Stimulated activated CD4-positive, alpha-beta T cell treated with anti-CD3 and anti-CD28 coated beads, Interleukin-1b, Interleukin-23, amount 100 ng/mL, for 48 hours (primary cell): Measurements from ENCODE around the gene ADAMTSL1.

Source experiments
- DNase-seq: peaks from one replicate; pipeline ENCODE4 v3.0.0-alpha.2; 2020

The ADAMTSL1 gene

DNA sequence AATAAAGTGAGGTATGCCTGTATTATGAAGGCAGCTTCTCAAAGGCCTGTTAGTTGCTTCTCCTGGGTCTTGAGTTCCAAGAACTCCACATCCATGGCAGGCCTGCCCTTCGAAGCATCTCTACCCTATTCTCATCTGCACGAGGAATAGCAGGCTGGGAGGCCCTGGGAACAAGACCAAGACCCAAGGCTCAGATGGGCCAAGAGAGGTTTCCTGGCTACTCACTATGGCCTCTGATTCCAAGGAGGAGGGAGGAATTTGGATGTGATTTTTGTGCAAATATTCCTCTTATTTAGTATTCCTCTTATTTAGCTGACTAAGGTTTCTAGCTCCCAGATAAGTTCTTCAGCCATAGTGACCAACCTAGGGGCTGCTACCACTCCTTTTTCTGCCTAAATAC lies 407.8 kb downstream of the ADAMTSL1 start:
- no peak for DNase-seq

DNA sequence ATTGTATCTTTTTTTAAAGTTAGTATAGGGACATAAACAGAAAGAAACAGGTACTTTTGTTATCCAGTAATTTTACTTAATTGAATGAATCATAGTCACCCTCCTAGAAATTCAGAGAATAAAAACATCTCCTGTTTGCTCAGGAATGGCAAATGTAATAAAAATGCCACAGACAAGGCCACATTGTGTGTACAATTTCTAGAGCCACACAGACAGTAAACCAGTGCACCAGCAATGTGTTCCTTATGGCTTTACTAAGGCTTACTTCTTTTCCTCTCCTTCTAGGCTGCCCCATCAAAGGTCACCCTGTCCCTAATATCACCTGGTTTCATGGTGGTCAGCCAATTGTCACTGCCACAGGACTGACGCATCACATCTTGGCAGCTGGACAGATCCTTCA lies 413.6 kb downstream of the ADAMTSL1 start:
- DNase-seq = no peak

DNA sequence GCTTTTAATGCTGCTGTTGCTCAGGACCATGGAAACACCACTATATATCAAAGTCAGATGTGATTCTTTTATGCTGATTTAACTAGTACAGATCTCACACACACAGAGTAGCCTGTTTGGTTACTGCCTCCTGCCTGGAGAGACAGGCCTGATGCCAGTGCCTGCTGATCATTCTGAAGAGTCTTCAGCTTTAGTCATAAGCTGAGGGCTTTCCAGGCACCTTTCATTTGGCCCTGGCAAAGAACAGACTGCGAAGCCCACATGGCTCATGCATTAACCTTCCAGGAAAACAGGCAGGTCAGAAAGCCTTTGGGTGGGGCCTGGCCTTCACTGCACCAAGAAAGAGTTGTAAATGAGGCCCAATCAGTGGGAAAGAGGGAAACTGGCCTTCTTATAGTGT lies 414.3 kb downstream of the ADAMTSL1 start:
- no peak for DNase-seq

DNA sequence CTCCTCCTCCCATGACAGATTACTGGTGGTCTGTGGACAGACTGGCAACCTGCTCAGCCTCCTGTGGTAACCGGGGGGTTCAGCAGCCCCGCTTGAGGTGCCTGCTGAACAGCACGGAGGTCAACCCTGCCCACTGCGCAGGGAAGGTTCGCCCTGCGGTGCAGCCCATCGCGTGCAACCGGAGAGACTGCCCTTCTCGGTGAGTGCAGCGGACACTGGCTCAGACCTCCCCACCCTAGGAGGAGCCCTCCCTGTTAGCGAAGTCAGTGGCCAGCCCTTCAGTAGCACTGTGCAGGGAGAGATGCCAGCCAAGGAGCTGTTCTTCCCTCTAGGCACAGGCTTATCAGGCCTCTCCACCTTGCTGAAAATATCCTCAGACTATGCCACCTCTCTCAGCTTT lies 415.6 kb downstream of the ADAMTSL1 start:
- no peak for DNase-seq

DNA sequence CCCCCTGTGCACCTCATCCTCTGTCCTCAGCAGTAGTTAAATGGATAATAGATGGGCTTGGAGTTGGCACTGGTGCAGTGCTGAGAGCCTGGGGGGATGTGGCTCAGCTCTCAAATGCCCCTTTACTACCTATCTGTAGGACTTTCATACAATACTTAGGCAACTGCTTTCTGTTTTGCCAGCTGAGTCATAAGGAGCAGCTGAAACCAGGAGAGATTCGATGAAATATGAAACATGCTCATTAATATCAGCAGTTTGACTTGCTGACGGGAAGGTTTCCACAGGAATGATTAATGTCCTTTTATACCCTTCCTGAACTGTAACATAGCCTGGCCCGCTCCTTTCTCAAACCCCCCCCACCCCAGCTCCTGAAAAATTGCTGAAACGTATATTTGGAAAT lies 416.4 kb downstream of the ADAMTSL1 start:
- DNase-seq = no peak

DNA sequence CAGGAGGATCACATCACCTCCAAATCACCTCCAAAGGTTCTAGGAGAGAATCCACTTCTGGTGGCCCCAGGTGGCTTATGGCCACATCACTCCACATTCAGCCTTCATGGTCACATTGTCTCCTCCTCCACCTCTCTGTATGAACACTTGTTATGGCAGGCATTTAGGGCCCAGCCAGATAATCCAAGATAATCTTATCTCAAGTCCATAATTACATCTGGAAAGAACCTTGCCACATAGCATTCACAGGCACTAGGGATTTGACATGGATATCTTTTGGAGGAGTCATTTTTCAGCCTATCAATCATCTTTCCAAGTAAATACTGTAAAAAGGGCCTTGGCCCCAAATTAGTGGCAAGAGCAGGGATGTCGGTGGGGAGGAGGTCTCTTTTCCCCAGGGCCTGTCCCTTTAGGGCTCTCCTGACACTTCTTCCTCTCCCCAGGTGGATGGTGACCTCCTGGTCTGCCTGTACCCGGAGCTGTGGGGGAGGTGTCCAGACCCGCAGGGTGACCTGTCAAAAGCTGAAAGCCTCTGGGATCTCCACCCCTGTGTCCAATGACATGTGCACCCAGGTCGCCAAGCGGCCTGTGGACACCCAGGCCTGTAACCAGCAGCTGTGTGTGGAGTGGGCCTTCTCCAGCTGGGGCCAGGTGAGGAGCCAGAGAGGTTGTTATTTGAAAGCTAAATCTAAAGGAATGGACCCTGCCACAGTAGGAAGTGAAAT lies 418.2 kb downstream of the ADAMTSL1 start:
- DNase-seq = no peak

DNA sequence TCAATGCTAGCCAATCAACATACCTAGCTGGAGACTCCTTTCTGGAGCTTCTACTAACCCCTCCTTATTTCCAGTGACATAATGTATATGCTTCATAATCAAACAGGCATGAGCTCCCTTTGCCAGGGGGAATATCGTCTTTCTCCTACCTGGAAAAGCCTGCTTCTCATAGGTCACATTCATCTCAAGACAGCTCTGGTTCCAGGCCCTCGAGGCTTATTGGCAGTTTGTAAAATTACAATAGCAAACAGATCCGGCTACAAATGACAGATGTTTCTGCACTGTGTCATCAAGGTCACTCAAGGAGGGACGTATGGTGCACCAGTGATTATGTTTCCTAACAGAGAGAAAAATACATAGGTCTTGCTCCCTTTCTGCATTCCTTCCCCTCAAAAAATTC lies 419.1 kb downstream of the ADAMTSL1 start:
- no peak for DNase-seq

DNA sequence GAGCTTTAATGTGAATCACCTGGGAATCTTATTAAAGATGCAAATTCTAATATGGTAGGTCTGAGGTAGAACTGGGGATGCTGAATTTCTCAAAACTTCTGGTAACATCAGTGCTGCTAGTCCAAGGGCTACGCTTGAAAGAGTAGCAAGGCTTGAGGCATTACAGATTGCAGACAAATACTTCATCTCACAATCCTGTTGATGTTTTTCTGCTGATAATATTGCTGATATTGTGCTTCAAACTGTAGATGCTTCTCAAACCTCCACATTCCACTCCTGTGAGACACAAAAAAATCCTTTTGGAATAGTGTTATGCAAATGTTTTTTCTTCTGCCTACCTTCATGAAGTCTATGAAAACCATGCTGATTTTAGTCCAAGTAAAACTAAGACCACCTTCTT lies 419.5 kb downstream of the ADAMTSL1 start:
- DNase-seq = no peak

DNA sequence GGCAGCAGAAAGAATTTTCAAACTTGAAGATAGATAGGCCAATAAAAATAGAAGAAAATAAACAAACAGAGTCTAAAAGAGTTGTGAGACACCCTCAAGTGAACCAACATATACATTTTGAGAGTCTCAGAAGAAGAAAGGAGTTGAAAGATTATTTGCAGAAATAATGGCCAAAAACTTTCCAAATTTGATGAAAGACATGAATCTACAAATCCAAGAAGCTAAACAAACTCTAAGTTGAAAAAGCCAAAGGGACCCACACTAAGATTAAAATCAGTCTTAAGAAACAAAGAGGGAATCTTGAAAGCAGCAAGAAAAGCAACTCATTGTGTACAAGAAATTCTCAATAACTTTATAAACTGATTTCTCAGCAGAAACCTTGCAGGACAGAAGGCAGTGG lies 422.1 kb downstream of the ADAMTSL1 start:
- no peak for DNase-seq

DNA sequence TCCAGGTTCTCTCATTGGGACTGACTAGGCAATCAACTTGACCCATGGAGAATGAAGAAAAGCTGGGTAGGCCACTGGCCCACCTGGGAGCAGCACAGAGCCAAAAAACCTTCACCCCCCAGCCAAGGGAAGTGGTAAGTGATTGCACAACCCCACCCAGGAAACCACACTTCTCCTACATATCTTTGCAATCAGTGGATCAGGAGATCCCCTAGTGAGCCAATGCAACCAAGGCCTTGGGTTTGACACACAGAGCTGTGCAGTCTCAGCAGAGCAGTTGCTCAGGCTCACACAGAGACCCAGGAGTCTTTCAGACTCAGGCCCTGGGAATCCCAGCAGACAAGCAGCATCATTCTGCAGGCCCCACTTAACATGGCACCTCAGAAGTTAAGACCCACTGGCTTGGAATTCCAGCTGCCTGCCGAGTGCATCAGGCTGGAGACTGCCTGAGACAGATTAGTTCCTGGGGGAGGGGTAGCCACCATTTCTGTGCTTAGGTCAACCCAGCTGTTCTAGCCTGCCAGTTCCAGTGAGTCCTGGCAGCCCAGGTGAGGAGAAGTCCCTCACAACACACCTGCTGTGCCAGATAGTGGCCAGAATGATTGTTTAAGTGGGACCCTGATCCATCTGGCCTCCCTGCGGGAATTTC lies 422.7 kb downstream of the ADAMTSL1 start:
- no peak for DNase-seq

DNA sequence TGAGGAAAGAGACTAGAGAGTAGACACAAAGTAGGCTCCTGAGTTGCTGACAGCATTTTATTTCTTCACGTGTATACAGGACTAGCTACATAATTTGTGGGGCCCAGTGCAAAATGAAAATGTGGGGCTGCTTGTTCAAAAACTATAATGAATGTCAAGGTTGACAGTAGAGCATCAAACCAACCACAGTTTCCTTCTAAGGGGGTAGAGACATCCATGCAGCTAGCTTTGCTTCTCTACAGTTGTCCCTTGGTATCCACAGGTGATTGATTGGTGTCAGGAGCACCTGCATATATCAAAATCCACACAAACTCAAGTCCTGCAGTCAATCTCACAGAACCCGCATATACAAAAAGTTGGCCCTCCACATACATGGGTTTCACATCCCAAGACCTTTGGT lies 429.5 kb downstream of the ADAMTSL1 start:
- DNase-seq = no peak

DNA sequence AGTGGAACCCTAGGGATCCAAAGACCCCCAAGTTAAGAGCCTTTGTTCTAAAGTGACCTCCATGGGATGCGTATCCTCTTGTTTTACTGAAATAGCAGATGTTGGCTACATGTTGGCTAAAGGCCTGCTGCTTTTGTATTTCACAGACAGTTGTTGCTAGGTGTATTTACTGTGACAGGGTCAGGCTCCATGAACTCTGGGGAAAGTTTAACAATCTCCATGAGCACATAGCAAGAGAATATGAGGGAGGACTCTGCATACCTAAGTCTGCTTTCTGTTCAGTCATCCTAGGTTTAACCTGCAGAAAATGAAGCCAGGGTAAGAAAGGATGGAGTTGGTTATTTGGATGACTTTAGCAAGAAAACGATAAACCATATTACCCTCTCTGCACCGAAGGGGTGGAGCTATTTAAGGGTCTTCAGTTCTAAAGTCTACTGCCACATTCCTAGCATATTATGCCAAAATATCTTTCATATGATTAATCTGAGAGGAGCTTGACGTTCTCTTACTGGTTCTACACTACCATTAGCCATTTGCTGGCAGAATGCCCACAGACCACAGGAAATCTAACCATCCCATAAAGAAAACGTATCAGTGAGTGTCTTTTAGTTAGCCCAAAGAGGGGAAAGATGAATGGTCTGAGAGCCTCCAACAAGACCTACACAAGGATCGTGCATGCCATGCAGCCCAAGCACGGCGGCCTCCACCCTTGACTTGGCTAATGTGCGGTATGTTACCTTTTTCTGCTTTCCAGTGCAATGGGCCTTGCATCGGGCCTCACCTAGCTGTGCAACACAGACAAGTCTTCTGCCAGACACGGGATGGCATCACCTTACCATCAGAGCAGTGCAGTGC lies 431.3 kb downstream of the ADAMTSL1 start:
- no peak for DNase-seq

DNA sequence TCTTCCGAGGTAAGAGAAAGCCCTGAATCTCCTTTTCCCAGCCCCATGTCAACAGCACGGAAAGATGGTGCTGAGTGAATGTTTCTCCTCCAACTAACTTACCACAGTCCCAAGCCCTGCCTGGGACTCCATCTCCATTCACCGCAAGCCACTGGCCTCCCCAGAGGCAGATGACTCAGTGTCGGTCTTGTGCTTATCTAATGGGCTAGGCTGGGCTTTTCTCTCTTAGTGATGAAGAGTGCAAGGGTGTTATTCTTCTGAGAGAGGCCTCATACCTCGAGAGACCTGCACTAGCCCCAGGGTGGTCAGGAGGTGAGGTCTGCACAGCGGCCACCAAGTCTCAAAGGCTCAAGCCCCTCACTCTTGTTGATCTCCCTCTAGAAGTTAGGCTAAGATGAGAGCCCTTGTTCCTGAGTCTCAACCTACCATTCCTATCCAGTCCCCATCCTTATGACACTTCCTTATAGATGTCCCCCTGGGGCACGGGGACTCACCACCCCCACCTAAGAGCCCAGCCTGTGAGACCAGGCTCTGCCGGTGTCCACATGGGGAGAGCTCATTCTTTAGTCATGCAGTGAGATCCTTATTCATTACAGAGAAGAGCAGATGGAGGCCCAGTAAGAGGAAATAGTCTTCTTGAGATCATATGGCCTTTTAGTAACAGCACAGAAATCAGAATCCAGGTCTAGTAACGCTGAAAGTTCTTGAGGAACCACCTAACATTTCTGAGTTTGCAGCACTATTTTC lies 432.1 kb downstream of the ADAMTSL1 start:
- no peak for DNase-seq

DNA sequence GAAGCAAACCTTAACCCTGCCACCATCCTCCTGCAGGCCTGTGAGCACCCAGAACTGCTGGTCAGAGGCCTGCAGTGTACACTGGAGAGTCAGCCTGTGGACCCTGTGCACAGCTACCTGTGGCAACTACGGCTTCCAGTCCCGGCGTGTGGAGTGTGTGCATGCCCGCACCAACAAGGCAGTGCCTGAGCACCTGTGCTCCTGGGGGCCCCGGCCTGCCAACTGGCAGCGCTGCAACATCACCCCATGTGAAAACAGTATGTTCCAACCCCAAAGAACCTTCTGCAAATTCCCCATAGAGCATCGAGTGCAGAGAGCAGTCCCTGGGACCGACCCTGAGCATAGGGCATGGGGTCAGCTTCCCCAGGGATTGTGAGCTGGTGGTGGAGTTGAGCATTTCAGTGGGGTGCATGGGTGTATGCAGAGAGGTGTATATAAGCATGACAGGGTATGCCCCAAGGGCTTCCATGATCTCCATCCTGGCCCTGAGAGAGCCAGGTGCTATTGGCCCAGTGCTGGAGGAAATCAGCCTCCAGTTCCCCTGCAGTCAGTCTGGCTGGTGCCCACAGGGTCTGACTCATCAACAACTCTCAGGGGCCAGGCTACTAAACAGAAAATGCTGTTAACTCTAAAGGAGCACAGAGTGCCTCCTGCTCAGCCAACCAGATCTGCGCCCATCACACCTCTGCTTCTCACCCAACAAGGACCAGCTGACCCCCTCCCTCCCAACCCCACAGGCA lies 432.9 kb downstream of the ADAMTSL1 start:
- no peak for DNase-seq

DNA sequence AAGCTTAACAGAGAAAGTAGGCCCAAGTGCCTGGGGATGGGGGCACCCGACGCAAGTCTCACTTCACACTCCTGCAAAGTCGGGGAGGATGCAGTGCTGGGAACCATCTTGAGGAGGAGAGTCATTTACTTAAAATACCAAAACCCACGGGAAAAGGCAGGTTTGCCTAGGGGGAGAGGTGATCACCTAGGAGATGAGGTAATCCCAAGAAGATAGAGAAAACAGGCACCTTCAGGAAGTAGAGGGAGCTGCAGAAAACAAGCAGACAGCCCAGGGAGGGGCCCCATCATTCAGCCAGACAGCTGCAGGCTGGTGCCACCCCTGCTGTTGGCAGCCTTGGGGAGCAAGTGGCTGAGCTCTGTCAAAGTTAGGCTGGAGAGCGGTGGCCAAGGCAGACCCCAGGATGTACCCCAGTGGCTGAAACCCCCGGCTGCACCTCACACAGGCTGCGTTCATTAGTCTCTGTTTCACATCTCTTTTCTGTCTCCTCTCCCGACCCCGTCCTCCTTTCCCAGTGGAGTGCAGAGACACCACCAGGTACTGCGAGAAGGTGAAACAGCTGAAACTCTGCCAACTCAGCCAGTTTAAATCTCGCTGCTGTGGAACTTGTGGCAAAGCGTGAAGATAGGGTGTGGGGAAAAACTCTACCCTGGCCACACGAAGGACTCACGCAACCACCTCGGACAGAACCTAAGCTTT lies 434.1 kb downstream of the ADAMTSL1 start:
- no peak for DNase-seq

DNA sequence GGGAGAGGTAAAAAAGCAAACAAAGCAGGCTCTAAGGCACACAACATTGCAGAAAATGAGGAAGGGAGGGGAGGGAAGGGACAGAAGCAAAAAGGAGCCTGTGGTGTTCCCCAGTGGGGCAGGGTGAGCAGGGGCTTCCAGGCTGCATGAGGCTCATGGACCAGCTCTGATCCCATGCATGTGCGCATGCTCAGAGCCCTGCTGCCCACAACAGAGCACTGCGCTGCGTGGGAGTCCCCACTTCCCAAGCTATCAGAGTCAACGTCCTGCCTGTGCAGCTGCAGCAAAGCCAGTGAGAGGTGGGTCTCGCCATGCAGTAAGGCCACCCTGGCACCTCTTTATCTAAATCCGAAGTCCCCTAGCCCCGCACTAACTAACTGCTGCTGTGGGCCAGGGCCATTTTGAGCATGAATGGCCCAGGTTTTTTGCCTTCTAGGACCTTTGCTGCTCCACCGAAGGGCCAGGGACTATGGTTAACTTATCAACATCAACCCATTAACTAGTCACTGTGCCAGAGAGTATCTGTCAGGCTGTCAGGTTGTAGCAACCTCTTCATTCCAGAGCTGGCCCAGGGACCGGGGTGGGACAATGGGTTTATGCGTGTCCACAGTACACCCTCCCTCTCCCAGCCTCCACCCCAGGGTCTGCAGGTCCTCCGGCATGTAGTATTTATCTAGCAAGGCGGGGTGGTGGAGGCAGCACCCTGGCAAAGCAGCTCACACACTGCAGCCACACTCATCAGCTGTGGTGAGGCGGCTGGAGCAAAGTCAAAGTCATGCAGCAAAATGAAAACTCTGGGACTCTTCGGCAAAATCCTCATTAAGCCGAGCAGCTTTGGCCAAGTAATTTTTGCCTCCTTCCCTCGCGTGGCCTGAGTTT lies 435.4 kb downstream of the ADAMTSL1 start:
- DNase-seq = no peak

DNA sequence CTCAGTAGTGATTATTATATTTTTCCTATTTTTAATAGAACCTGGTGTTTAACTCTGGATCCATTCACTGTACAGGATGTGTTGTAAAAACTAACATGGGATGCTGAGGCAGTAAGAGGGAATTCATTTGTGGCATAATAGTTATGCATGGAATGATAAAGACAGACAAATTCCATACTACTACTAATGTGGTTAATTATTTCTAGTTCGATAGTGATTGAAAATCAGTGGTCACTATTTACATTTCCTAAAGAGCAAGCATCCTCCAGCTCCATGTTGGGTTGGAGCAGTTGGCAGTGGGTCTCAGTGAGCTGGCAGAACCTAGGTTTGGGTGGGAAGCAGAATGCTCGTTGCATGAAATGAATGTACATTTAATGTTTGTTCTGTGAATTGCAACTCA lies 436.5 kb downstream of the ADAMTSL1 start:
- DNase-seq = no peak

DNA sequence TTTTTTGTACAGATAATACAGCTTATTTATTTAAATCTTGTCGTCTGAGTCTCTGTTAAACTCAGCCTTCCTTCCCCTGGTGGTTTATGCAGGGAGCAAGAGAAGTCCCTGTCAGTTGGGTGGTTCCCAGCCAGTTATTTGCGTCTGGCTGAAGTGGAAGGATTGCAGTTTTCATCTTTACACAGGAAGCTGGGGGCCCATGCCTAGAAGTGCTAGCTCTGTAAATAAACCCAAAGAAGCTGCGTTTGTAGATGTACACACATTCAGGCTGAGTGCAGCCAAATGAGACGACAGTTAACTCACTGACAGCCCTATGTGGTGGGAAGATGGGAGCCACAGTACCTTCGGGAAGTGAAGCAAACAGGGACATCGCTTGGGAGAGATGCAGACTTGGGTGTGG lies 437.0 kb downstream of the ADAMTSL1 start:
- no peak for DNase-seq

DNA sequence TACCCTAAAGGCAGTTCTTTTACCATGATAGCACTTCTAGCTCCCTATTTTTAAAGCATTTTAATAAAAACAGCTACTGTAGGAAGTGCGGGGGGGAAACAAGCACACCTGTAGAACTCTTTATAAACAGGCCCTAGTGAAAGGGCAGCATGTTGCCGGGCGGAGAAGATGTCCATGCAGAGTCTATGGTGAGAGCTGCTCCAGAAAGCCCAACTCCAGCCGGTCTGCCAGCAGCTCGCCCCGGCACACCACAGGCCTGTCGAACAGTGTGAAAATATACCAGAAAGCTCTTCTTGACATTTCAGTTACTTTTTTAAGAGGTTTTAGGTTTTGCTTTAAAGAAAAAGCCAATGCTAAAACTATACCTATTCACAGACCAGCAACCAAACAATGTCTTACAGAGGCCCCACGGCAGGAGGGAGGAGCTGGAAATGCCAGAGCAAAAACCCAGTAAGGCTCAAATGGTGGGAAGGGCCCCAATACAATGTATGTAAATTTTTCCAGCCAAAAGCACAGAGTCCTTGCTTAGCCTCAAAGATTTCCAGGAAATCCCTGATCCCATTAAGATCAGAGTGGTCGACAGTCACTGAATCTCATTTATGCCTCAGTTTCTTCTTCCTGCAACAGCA lies 437.9 kb downstream of the ADAMTSL1 start:
- DNase-seq = no peak
